Measurements from ENCODE around the gene PPARA.
"Not testable (repeated sequence)": the region's sequence is repeated elsewhere in the genome, so short reads cannot be mapped to it uniquely, and the experiment has no call there.

Gene PPARA

DNA sequence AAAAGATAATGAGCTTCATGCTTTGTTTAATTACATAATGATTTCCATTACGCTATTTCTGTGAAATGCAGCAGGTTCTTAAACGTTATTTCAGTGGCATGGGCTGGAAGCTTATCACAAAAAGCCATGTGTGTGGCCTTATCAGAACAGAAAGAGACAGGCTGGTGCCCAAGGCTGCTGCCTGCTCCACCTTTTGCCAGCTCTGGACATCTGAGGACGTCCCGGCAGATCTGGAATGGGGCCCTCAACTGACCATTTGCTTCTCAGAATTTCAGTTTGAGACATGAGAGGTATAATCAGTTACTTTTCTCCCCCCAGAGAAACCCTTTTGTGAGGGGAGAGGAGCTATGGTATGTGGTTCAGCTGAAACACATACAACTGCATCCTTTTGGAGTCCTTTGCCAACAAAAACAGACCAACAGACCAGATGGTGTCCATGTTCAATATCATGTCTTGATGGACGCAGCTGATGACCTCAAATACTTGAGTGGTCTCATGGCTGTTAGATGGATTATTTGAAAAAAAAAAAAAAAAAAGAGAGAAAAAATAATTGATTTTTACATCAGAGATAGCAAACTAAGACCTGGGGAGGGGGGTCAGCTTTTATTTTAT lies 91.2 kb downstream of the PPARA start:
- no peak for DNase-seq (ENCODE audit: low read depth in 2 of 2)

DNA sequence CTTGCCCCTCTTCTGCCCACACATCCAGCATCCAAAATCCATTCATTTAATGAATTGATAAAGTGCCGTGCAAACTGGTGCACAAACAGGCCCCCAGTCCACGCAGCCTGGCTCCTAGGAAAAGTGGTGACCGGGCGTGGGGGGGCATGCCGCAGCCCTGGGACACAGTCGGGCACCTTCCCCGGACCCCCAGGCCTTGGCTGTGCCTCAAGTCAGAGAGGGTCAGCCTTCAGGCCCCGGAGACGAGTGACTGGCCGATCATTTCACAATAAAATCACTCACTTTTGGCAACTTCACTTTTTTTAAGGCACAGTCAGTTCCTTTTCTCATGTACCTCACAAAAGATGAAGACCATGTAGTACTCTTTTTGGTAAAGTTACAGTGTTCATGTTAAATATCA lies 91.8 kb downstream of the PPARA start:
- no peak for DNase-seq (ENCODE audit: low read depth in 2 of 2)

GRCh38 chr22:46244771-46245170 lies 94.4 kb downstream of the PPARA start:
- no peak for DNase-seq (ENCODE audit: low read depth in 2 of 2)

- no peak for DNase-seq (ENCODE audit: low read depth in 2 of 2)
These were observed 95.2 kb downstream of the PPARA start for GRCh38 chr22:46245511-46245910.

DNA sequence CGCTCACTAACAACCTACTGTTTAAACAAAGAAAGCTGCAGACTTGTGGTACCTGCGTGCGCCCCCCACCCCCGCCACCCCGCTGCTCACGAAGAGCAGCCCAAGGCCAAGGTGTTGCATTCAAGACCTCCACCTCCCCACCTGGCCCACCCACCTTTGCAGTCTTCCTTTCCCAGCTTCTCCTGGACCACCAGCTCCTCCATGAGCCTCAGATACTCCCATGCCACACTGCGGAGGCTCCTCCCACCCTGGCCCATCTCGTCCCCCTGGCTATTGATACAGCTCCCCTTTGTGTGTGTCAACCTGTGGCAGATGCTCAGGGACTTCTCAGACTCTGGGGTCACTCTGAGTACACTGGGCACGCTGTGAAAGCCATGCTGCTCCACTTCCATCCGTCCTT lies 95.9 kb downstream of the PPARA start:
- DNase-seq (ENCODE audit: low read depth in 2 of 2) = no peak

GRCh38 chr22:46247443-46247975 lies 97.2 kb downstream of the PPARA start:
- no peak for DNase-seq (ENCODE audit: low read depth in 2 of 2)

GRCh38 chr22:46250035-46250782 lies 99.9 kb downstream of the PPARA start, which contains the start of gene CDPF1:
Gene CDPF1, minus strand, starts transcription at chr22:46250293. Its CDS starts 2,009 bp downstream, at chr22:46248284.
- DNase-seq (ENCODE audit: low read depth in 2 of 2) = peak; percentile 76 to 82

DNA sequence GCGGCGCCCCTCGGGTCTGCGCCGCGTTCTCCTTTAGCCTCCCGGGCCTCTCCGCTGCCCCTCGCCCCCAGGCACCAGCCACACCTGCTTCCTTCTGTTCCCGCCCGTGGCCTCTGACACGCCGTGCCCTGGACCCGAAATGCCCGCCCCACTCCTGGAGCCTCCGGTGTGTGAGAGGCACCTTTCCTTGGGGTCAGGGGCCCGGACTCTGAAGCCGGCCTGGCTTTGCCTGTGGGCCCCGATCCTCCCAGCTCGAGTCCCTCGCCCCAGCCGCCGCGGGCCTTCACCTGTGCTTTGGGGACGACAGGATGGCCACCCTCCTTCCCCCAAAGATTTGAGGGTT lies 100.4 kb downstream of the PPARA start:
- no peak for DNase-seq (ENCODE audit: low read depth in 2 of 2)

DNA sequence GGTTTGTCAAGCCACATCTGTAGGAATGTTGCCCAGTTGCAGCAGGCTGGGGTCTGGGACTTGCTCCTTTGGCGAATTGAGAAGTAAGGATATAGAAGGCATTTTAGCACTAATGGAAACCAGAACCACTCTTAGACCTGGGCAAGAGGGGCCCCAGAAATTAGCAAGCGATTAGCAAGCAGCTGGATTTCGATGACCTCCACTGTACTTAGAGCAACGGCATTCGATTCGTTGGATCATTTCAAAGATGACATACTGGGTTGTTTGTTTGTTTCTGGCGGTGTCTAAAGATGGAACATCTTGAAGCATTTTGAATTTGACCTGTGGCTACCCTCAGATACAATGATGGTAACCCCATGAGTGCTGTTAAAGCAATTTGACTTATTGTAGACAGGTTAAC lies 100.9 kb downstream of the PPARA start:
- DNase-seq (ENCODE audit: low read depth in 2 of 2) = no peak

- no peak for DNase-seq (ENCODE audit: low read depth in 2 of 2)
These were observed 101.6 kb downstream of the PPARA start for GRCh38 chr22:46251816-46252380.

DNA sequence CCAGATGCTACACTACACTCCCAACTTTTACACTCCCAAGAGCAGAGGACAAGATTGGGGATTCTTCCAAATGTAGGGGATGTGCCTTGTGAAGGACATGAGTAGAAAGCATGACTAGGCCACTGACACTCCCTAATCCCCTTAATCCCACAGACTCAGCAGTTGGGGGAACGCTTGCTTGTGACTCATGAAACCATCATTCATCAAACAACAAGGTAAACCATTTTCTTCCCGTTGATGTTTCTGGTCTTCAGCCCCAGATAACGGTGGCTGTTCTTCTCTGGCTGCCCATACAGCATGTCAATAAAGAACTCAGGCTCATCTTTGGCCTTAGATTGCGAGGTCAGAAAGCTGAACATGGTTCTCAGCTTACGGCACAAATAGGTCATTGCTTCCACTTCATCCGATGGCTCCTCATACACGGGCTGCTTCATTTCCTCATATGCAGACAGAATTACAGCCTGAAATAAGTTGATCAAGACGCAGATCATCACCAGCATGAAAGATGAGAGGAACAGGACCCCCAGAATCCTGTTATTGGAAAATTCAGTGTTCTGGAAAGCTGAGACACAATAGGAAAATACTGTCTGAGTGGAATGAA lies 106.1 kb downstream of the PPARA start:
- no peak for DNase-seq (ENCODE audit: low read depth in 2 of 2)

- DNase-seq (ENCODE audit: low read depth in 2 of 2) = no peak
These were observed 109.0 kb downstream of the PPARA start for GRCh38 chr22:46259374-46259773.

DNA sequence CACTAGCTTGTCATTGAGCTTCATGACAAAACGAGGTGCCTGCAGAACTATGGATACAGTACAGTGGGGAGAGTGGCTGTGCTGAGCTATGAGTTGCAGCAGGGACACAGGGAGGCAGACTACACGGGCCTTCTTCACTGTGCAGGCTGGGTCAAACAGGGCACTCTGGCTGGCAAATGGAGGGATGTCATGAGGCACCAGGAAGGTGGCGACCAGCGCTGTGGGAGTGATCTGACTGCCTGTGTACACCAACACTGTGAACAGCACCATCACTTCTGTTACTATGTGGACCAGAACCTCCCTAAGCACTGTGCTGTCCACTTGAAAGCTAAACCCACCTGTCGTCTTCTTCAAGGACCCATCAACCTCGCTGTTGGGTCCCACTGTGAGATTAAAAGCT lies 109.7 kb downstream of the PPARA start:
- no peak for DNase-seq (ENCODE audit: low read depth in 2 of 2)

- no peak for DNase-seq (ENCODE audit: low read depth in 2 of 2)
These were observed 112.3 kb downstream of the PPARA start for GRCh38 chr22:46262449-46263215.

GRCh38 chr22:46263216-46263590 lies 112.9 kb downstream of the PPARA start, which contains the start of gene PKDREJ:
Gene PKDREJ, minus strand, starts transcription at chr22:46263343. Its CDS starts 21 bp downstream, at chr22:46263322.
- no peak for DNase-seq (ENCODE audit: low read depth in 2 of 2)

DNA sequence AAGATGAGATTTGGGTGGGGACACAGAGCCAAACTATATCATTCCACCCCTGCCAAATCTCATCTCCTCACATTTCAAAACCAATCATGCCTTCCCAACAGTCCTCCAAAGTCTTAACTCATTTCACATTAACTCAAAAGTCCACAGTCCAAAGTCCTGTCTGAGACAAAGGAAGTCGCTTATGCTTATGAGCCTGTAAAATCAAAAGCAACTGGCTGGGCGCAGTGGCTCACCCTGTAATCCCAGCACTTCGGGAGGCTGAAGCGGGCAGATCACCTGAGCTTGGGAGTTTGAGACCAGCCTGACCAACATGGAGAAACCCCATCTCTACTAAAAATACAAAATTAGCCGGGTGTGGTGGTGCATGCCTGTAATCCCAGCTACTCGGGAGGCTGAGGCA lies 114.2 kb downstream of the PPARA start:
- not testable (repeated sequence) for DNase-seq (ENCODE audit: low read depth in 2 of 2)

DNA sequence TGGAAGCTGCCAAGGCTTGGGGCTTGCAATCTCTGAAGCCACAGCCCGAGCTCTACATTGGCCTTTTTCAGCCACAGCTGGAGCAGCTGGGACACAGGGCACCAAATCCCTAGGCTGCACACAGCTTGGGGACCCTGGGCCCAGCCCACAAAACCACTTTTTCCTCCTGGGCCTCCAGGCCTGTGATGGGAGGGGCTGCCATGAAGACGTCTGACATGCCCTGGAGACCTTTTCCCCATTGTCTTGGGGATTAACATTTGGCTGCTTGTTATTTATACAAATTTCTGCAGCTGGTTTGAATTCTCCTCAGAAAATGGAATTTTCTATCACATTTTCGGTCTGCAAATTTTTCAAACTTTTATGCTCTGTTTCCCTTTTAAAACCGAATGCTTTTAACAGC lies 115.3 kb downstream of the PPARA start:
- DNase-seq (ENCODE audit: low read depth in 2 of 2) = not testable (repeated sequence)

GRCh38 chr22:46267431-46268279 lies 117.3 kb downstream of the PPARA start, which contains the start of gene TTC38:
Gene TTC38, plus strand, starts transcription at chr22:46268008. Its CDS starts 32 bp downstream, at chr22:46268040.
- DNase-seq (ENCODE audit: low read depth in 2 of 2) = no peak

DNA sequence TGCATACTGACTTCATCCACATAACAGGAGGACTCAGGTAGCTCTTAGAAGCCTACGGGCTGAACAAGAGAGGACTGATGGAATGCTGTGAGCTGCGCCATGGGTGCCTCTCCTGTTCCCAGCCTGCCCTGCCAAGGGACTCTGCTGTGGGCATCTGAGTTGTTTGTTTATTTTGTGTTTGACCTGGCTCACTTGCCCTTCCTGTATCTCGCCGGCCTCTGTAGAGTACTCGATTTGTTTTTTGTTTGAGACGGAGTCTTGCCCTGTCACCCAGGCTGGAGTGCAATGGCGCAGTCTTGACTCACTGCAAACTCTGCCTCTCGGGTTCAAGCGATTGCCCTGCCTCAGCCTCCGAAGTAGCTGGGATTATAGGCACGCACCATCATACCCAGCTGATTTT lies 119.2 kb downstream of the PPARA start:
- DNase-seq (ENCODE audit: low read depth in 2 of 2) = no peak

DNA sequence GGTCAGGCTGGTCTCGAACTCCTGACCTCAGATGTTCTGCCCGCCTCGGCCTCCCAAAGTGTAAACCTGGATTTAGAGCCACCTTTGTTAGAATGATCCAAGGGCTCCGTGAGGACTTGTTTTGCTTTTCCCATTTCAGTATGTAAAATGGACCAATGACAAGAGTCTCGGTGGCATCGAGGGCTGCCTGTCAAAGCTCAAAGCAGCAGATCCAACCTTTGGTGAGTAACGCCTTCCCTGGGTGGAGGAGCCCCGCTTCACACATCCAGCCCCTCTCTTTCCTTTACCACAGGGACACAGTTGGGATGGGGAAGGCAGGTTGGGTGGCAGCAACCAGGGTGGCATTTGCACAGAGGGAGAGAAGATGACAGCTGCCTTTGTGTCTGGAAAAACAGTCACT lies 121.9 kb downstream of the PPARA start:
- no peak for DNase-seq (ENCODE audit: low read depth in 2 of 2)
